H1 (cell line): ENCODE measurements around the gene ANKLE1. TPM values are rescaled to one million over a fixed set of nuclear protein-coding genes. Genes with fewer than 3 reads are reported as not detected.

Experiments
- CTCF ChIA-PET: fragments of 300-600 bp; sonication (Branson Sonifier 250); formaldehyde crosslinking; loops from one replicate; lab custom pipeline; 2021; ENCODE audit not compliant: partially characterized antibody; lab: Charles Lee
- POLR2A ChIA-PET: fragments of 300-600 bp; sonication (Branson Sonifier 250); formaldehyde crosslinking; loops from one replicate; lab custom pipeline; 2021; ENCODE audit warnings: inconsistent platforms; ENCODE audit not compliant: partially characterized antibody; lab: Charles Lee
- DNase-seq, 2 experiments: peaks; one replicate each; pipeline versions ENCODE4 v3.0.0 to v3.0.0-alpha.2; 2010 to 2022; ENCODE audit warnings: low spot score in 2 of 2, low read depth in 1 of 2, mixed read lengths in 1 of 2
- FAIRE-seq: peaks from 2 replicates; lab custom pipeline; 2011; peaks lifted over from hg19 to GRCh38; lab: Jason Lieb, UNC
- H2AFZ ChIP-seq: 2 replicates; pipeline ENCODE4 v1.8.1; 2012; ENCODE audit warnings: low read length, inconsistent platforms
- H2AK5ac ChIP-seq: 2 replicates; pipeline ENCODE4 v1.6.1; 2013; ENCODE audit warnings: low read depth, low read length
- H2BK120ac ChIP-seq: replicated peaks from 2 replicates; pipeline ENCODE3; 2013; ENCODE audit warnings: low read depth, low read length, inconsistent platforms
- H2BK12ac ChIP-seq: 2 replicates; pipeline ENCODE4 v1.6.1; 2013; ENCODE audit warnings: low read depth, low read length
- H2BK15ac ChIP-seq: 2 replicates; pipeline ENCODE4 v1.6.1; 2013; ENCODE audit warnings: low read length
- H2BK20ac ChIP-seq: 2 replicates; pipeline ENCODE4 v1.6.1; 2013; ENCODE audit warnings: low read length
- H2BK5ac ChIP-seq: 2 replicates; pipeline ENCODE4 v1.6.1; 2013; ENCODE audit warnings: low read depth, low read length
- H3K14ac ChIP-seq: 2 replicates; pipeline ENCODE4 v1.6.1; 2013; ENCODE audit warnings: inconsistent platforms; ENCODE audit not compliant: insufficient read length
- H3K18ac ChIP-seq: 2 replicates; pipeline ENCODE4 v1.6.1; 2013; ENCODE audit warnings: low read length; ENCODE audit errors: extremely low read depth
- H3K23ac ChIP-seq: 2 replicates; pipeline ENCODE4 v1.6.1; 2013; ENCODE audit warnings: inconsistent platforms; ENCODE audit not compliant: insufficient read length
- H3K23me2 ChIP-seq: 2 replicates; pipeline ENCODE4 v1.6.1; 2013; ENCODE audit warnings: low read depth, low read length
- H3K27ac ChIP-seq: 2 replicates; pipeline ENCODE4 v1.6.1; 2011; ENCODE audit warnings: low read depth, low read length, inconsistent platforms
- H3K27me3 ChIP-seq, 4 experiments: replicated peaks in 1 of 4; 1 replicate in 1 of 4; 2 replicates in 3 of 4; pipeline versions ENCODE4 v1.6.1 to v1.8.1; 2011 to 2013; ENCODE audit warnings: low read length in 3 of 4, mild to moderate bottlenecking in 3 of 4, inconsistent platforms in 2 of 4, mixed read lengths in 2 of 4, moderate library complexity in 1 of 4; ENCODE audit not compliant: control insufficient read depth in 3 of 4, insufficient read depth in 3 of 4; ENCODE audit errors: extremely low read depth in 1 of 4
- H3K36me3 ChIP-seq, 4 experiments: 2 replicates each; pipeline versions ENCODE4 v1.6.1 to v1.8.1; 2011 to 2013; ENCODE audit warnings: mild to moderate bottlenecking in 4 of 4, low read length in 3 of 4, moderate library complexity in 2 of 4, control low read depth in 1 of 4, inconsistent platforms in 1 of 4; ENCODE audit not compliant: insufficient read depth in 4 of 4, control insufficient read depth in 2 of 4
- H3K4ac ChIP-seq: replicated peaks from 2 replicates; pipeline ENCODE3; 2013; ENCODE audit warnings: low read length, low read depth, mixed read lengths, inconsistent platforms; ENCODE audit not compliant: insufficient read length
- H3K4me1 ChIP-seq, 4 experiments: replicated peaks in 1 of 4; 1 replicate in 1 of 4; 2 replicates in 3 of 4; pipeline versions ENCODE4 v1.6.1 to v1.8.1; 2011 to 2013; ENCODE audit warnings: low read length in 3 of 4, inconsistent platforms in 2 of 4, mixed read lengths in 1 of 4; ENCODE audit not compliant: insufficient read depth in 4 of 4, control insufficient read depth in 3 of 4
- H3K4me2 ChIP-seq, 2 experiments: 2 replicates each; pipeline versions ENCODE4 v1.6.1 to v1.8.1; 2011 to 2013; ENCODE audit warnings: low read depth in 2 of 2, low read length in 2 of 2, control low read depth in 1 of 2, inconsistent platforms in 1 of 2, mild to moderate bottlenecking in 1 of 2; ENCODE audit not compliant: insufficient read depth in 1 of 2
- H3K4me3 ChIP-seq, 4 experiments: fragments of 200-600, 300-600 bp in 1 of 4; sonication (generic), shearing (Covaris generic), sonication (Bioruptor Twin) in 1 of 4; 2 replicates each; pipeline versions ENCODE4 v1.5.1 to v1.8.1; 2011 to 2016; ENCODE audit warnings: low read length in 4 of 4, low read depth in 3 of 4, control low read depth in 2 of 4, inconsistent platforms in 2 of 4, mild to moderate bottlenecking in 2 of 4, mixed read lengths in 1 of 4, moderate library complexity in 1 of 4; ENCODE audit not compliant: insufficient read depth in 2 of 4; ENCODE audit errors: extremely low read depth in 1 of 4
- H3K56ac ChIP-seq: replicated peaks from 2 replicates; pipeline ENCODE3; 2013; ENCODE audit warnings: low read depth, mild to moderate bottlenecking, mixed read lengths, low read length, inconsistent platforms; ENCODE audit not compliant: insufficient read length
- H3K79me1 ChIP-seq: 2 replicates; pipeline ENCODE4 v1.6.1; 2013; ENCODE audit warnings: low read depth, low read length, control low read depth
- H3K79me2 ChIP-seq, 2 experiments: 2 replicates each; pipeline versions ENCODE4 v1.6.1 to v1.8.1; 2012 to 2013; ENCODE audit warnings: low read length in 2 of 2, mild to moderate bottlenecking in 2 of 2, inconsistent platforms in 1 of 2; ENCODE audit not compliant: insufficient read depth in 2 of 2, control insufficient read depth in 1 of 2
- H3K9ac ChIP-seq, 4 experiments: replicated peaks in 1 of 4; 1 replicate in 1 of 4; 2 replicates in 3 of 4; pipeline versions ENCODE4 v1.6.1 to v1.8.1; 2011 to 2013; ENCODE audit warnings: low read depth in 3 of 4, low read length in 3 of 4, control low read depth in 2 of 4, mild to moderate bottlenecking in 2 of 4, moderate library complexity in 2 of 4, inconsistent platforms in 1 of 4; ENCODE audit errors: extremely low read depth in 1 of 4
- H3K9me3 ChIP-seq, 2 experiments: 2 replicates each; pipeline versions ENCODE4 v1.6.1 to v1.8.1; 2012 to 2013; ENCODE audit warnings: mild to moderate bottlenecking in 2 of 2, moderate library complexity in 2 of 2, control low read depth in 1 of 2, inconsistent platforms in 1 of 2, low read depth in 1 of 2, low read length in 1 of 2, mixed read lengths in 1 of 2; ENCODE audit not compliant: insufficient read depth in 2 of 2
- H4K20me1 ChIP-seq, 2 experiments: replicated peaks in 1 of 2; 2 replicates each; pipeline versions ENCODE3 to v1.8.1; 2011 to 2013; ENCODE audit warnings: inconsistent platforms in 2 of 2, low read length in 2 of 2, mild to moderate bottlenecking in 1 of 2; ENCODE audit not compliant: insufficient read depth in 2 of 2, control insufficient read depth in 1 of 2
- H4K5ac ChIP-seq: 2 replicates; pipeline ENCODE4 v1.6.1; 2013; ENCODE audit warnings: low read length, low read depth, mixed read lengths, inconsistent platforms; ENCODE audit not compliant: insufficient read length
- H4K8ac ChIP-seq: 2 replicates; pipeline ENCODE4 v1.8.0; 2013; ENCODE audit warnings: mild to moderate bottlenecking, moderate library complexity, low read length, inconsistent platforms; ENCODE audit not compliant: insufficient read depth; ENCODE audit errors: extremely low read depth
- H4K91ac ChIP-seq: replicated peaks from 2 replicates; pipeline ENCODE3; 2013; ENCODE audit warnings: low read length, mixed read lengths, inconsistent platforms; ENCODE audit not compliant: insufficient read length
- ASH2L ChIP-seq: fragments of 200-600, 300-600 bp; sonication (generic); IDR thresholded peaks from one replicate; pipeline ENCODE4 v1.7.1; 2017; ENCODE audit warnings: low read length
- CBX5 ChIP-seq: fragments of 300-800, 300-1000 bp; sonication (generic); IDR thresholded peaks from 2 replicates; pipeline ENCODE4 v1.7.1; 2016; ENCODE audit warnings: antibody characterized with exemption, low read length, low read depth
- CHD2 ChIP-seq: IDR thresholded peaks from 2 replicates; pipeline ENCODE4 v1.6.1; 2012; ENCODE audit warnings: low read length, improper control_type of control experiment
- POU5F1 ChIP-seq: IDR thresholded peaks from 2 replicates; pipeline ENCODE4 v1.6.1; 2011; ENCODE audit warnings: low read depth, mild to moderate bottlenecking, low read length, moderate library complexity
- SIN3A ChIP-seq, 2 experiments: IDR thresholded peaks in 1 of 2; conservative IDR thresholded peaks in 1 of 2; 2 replicates each; pipeline ENCODE4 v1.6.1; 2011 to 2012; ENCODE audit warnings: low read length in 2 of 2, improper control_type of control experiment in 1 of 2, low read depth in 1 of 2, mild to moderate bottlenecking in 1 of 2
- SIX5 ChIP-seq: IDR thresholded peaks from 2 replicates; pipeline ENCODE4 v1.6.1; 2011; ENCODE audit warnings: mild to moderate bottlenecking, low read depth, low read length
- SUZ12 ChIP-seq: fragments of 200-600 bp; sonication (generic); IDR thresholded peaks from 2 replicates; pipeline ENCODE4 v1.6.1; 2012; ENCODE audit warnings: mild to moderate bottlenecking, inconsistent platforms, low read length, moderate library complexity, mixed read lengths
- TEAD4 ChIP-seq: IDR thresholded peaks from 2 replicates; pipeline ENCODE4 v1.6.1; 2012; ENCODE audit warnings: low read depth, low read length, inconsistent platforms, mixed read lengths
- WGBS, 2 experiments: shearing (Covaris generic) in 1 of 2; methylation state at CpG; one replicate each; pipeline versions ENCODE4 v1.1.6 to v1.1.7; 2013 to 2015; ENCODE audit warnings: low lambda C conversion rate in 2 of 2, mixed read lengths in 2 of 2, inconsistent platforms in 1 of 2, low coverage in 1 of 2, missing lambda C conversion rate in 1 of 2; ENCODE audit not compliant: insufficient replicate concordance in 2 of 2, insufficient coverage in 1 of 2, insufficient read length in 1 of 2; ENCODE audit errors: extremely low coverage in 1 of 2, missing lambda C conversion rate in 1 of 2; 5-methylcytosine and 5-hydroxymethylcytosine counted together
- polyA plus RNA-seq, 7 experiments: library from polyadenylated mRNA; depleted of rRNA in 3 of 7; stranded (reverse) in 5 of 7; unstranded in 2 of 7; fragments of >200 nt in 5 of 7; fragments of 200-250 nt in 2 of 7; gene quantifications; 1 replicate in 5 of 7; 2 replicates in 1 of 7; 4 replicates in 1 of 7; pipeline versions ENCODE4 v1.2.1 to v1.2.3, GENCODE V29; 2011 to 2013; ENCODE audit warnings: missing spikeins in 2 of 7, mixed read lengths in 2 of 7
- total RNA-seq: library from RNA; stranded (reverse); fragmentation: NEBNext Ultra II Directional; extraction: Animal tissue kit (Norgen Biotek cat#: 25700); gene quantifications from 2 replicates; pipeline ENCODE4 v1.2.1, GENCODE V29; 2021

ANKLE1 gene
- total and polyA plus RNA-seq, 2 of the 8 experiments (the other 6 are each of a cell fraction or from before 2014, with no cell fraction given) = 6.1 to 9.6 TPM

GRCh38 chr19:17304386-17305215 lies 22.9 kb downstream of the ANKLE1 start:
- Histone ChIP-seq H3K9me3 (no peaks in the 10 kb centered on the region), H3K4me2 (peak overlapping the region; percentile 59 to 82; a peak in 3 of 4 replicates), H2BK120ac (no peak overlapping the region), H4K8ac (no peak overlapping the region), H2BK20ac (peak overlapping the region; percentile 23; the same call in 1 of the 2 replicates), H3K4me1 (peaks cover 12 to 21% (median 14%) of the 10 kb centered on the region in 4 experiments), H3K18ac (no peak overlapping the region), H3K27ac (no peak overlapping the region), H4K5ac (no peak overlapping the region), H3K27me3 (no peaks in the 10 kb centered on the region), H3K79me2 (peaks cover 0 to 4% of the 10 kb centered on the region in 2 experiments; a peak in 1 of 4 replicates), H3K4me3 (peak overlapping the region in 1 of 4 experiments; percentile 78; a peak in 2 of 8 replicates), H3K23me2 (peaks cover 7% of the 10 kb centered on the region), H2BK5ac (no peak overlapping the region), H3K14ac (no peak overlapping the region), H3K23ac (no peak overlapping the region), H2BK15ac (0 out of 2 replicates have a peak overlapping the region, but pooled peaks have one; percentile 81), H4K20me1 (peaks cover 1 to 8% of the 10 kb centered on the region in 2 experiments), H3K79me1 (peaks cover 4% of the 10 kb centered on the region), H3K9ac (no peak overlapping the region), H2AK5ac (peak overlapping the region; percentile 61; the same call in 1 of the 2 replicates), H2AFZ (no peak overlapping the region), H4K91ac (no peak overlapping the region), H3K36me3 (peaks cover 0 to 9% (median 0%) of the 10 kb centered on the region in 4 experiments; a peak in 2 of 8 replicates), H3K56ac (no peak overlapping the region), H3K4ac (no peak overlapping the region), H2BK12ac (peak overlapping the region; percentile 92)
- no peak for FAIRE-seq
- ChIA-PET POLR2A (interaction anchor here (0.6 to 18.5 kb wide), 10 partner anchors 10 to 137 kb away, joined by 3 to 329 read pairs (median 4); partner anchors contain the start of genes ANO8, BABAM1 and USE1), CTCF (interaction anchor here (0.6 to 3.0 kb wide), 22 partner anchors 8 to 774 kb away, joined by 3 to 29 read pairs (median 4); partner anchors contain the start of genes ANO8 and USE1)
- DNase-seq = no peak
- WGBS, 2 experiments = 78% methylated on average over 12 of the region's 12 CpGs; no CpG with 5 or more reads in 1 of the 2 experiments
- TF ChIP-seq POU5F1 = no peak
- TF ChIP-seq CBX5 = no peak
- no peak for TF ChIP-seq TEAD4
- no peak for TF ChIP-seq SIN3A (conservative IDR thresholded peaks at IDR 0.05 in 1 of 2, IDR thresholded peaks at IDR 0.05 in 1 of 2; ENCODE audit: low read depth in 1 of 2, low read length in 2 of 2)
- no peak for TF ChIP-seq ASH2L
- TF ChIP-seq SIX5 = no peak
- TF ChIP-seq CHD2 = no peak
- no peak for TF ChIP-seq SUZ12
